C4-2B (cell line): Measurements from ENCODE around the gene GLI3.

Experiments
- CTCF ChIP-seq: fragments of 450-650 bp; conservative IDR thresholded peaks from 2 replicates; pipeline ENCODE4 v1.5.1; 2017; ENCODE audit warnings: mild to moderate bottlenecking
- ZFX ChIP-seq: fragments of 450-650 bp; IDR thresholded peaks from 2 replicates; pipeline ENCODE4 v1.6.1; 2017

DNA sequence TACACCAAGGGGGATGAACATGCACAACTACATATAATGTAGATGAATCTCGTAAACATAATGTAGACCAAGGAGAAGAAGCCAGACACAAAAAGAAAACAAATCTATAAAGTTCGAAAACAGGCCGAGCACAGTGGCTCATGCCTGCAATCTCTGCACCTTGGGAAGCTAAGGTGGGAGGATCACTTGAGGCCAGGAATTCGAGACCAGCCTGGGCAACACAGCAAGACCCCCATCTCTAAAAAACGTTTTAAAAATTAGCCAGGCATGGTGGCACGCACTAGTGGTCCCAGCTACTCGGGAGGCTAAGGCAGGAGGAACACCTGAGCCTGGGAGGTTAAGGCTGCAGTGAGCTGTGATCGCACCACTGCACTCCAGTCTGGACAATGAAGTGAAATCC, 68.5 kb downstream of the GLI3 start:
- TF ChIP-seq CTCF (no peak), ZFX (no peak)
